ENCODE data around the gene MRPL4.

Gene MRPL4

GRCh38 chr19:10294368-10294697, 42.3 kb downstream of the MRPL4 start:
- H3K9me3 ChIP-seq = no peaks in the 10 kb centered on the region; the same call in 1 of the 2 replicates
- H3K36me3 ChIP-seq = no peaks in the 10 kb centered on the region
- H3K4me1 ChIP-seq = no peaks in the 10 kb centered on the region; the same call in 1 of the 2 replicates
- H3K4me3 ChIP-seq (ENCODE audit: low read depth, low read length) = no peak overlapping the region
- peaks cover 76% of the 10 kb centered on the region for H3K27me3 ChIP-seq
- DNase-seq = peak; percentile 64
- TF ChIP-seq CTCF (IDR thresholded peaks at IDR 0.05; ENCODE audit: low read depth, low read length) = peak; percentile 44

GRCh38 chr19:10295305-10295846, 43.4 kb downstream of the MRPL4 start:
- no peak for DNase-seq
- Histone ChIP-seq H3K4me1 (no peaks in the 10 kb centered on the region; the same call in 1 of the 2 replicates), H3K36me3 (no peaks in the 10 kb centered on the region), H3K4me3 (ENCODE audit: low read depth, low read length) (no peak overlapping the region), H3K9me3 (no peaks in the 10 kb centered on the region; the same call in 1 of the 2 replicates), H3K27me3 (peaks cover 65% of the 10 kb centered on the region)
- no peak for TF ChIP-seq CTCF (IDR thresholded peaks at IDR 0.05; ENCODE audit: low read depth, low read length)

GRCh38 chr19:10295847-10296591, 44.0 kb downstream of the MRPL4 start:
- H3K4me3 ChIP-seq (ENCODE audit: low read depth, low read length) = no peak overlapping the region
- no peaks in the 10 kb centered on the region for H3K36me3 ChIP-seq
- DNase-seq = no peak
- no peak for TF ChIP-seq CTCF (IDR thresholded peaks at IDR 0.05; ENCODE audit: low read depth, low read length)
- peaks cover 59% of the 10 kb centered on the region for H3K27me3 ChIP-seq
- no peaks in the 10 kb centered on the region; the same call in 1 of the 2 replicates for H3K4me1 ChIP-seq
- H3K9me3 ChIP-seq = no peaks in the 10 kb centered on the region; the same call in 1 of the 2 replicates

GRCh38 chr19:10299545-10300458, 47.8 kb downstream of the MRPL4 start:
- no peak overlapping the region for H3K4me3 ChIP-seq (ENCODE audit: low read depth, low read length)
- no peak for TF ChIP-seq CTCF (IDR thresholded peaks at IDR 0.05; ENCODE audit: low read depth, low read length)
- no peaks in the 10 kb centered on the region; the same call in 1 of the 2 replicates for H3K4me1 ChIP-seq
- H3K9me3 ChIP-seq = no peaks in the 10 kb centered on the region; the same call in 1 of the 2 replicates
- no peaks in the 10 kb centered on the region for H3K36me3 ChIP-seq
- H3K27me3 ChIP-seq = peaks cover 21% of the 10 kb centered on the region
- DNase-seq = no peak

GRCh38 chr19:10305139-10305806, 53.3 kb downstream of the MRPL4 start:
- TF ChIP-seq CTCF (IDR thresholded peaks at IDR 0.05; ENCODE audit: low read depth, low read length) = no peak
- Histone ChIP-seq H3K4me1 (no peaks in the 10 kb centered on the region; the same call in 1 of the 2 replicates), H3K9me3 (no peaks in the 10 kb centered on the region), H3K27me3 (no peaks in the 10 kb centered on the region), H3K4me3 (ENCODE audit: low read depth, low read length) (no peak overlapping the region), H3K36me3 (no peaks in the 10 kb centered on the region; the same call in 1 of the 2 replicates)
- DNase-seq = no peak

Data from BE2C (cell line).